HG03439 (cell line): Measurements from ENCODE around the gene KCTD18.
A peak's percentile ranks its signal among the peaks of the same experiment; 100 is the strongest.

ENCODE experiments used
- ATAC-seq: cut with Tn5 transposase; IDR thresholded peaks from one replicate; pipeline ENCODE4 v1.9.1; 2021; ENCODE audit warnings: mild to moderate bottlenecking, moderate library complexity; ENCODE audit not compliant: unreplicated experiment

The KCTD18 gene

GRCh38 chr2:200509612-200510433 is at the start of gene KCTD18:
Gene KCTD18 (minus strand): TSS chr2:200510068. CDS start chr2:200507016, 3,052 bp downstream.
- peak; percentile 99 for ATAC-seq

- no peak for ATAC-seq
Measured at GRCh38 chr2:200540793-200541192, 30.9 kb upstream of the KCTD18 start.

DNA sequence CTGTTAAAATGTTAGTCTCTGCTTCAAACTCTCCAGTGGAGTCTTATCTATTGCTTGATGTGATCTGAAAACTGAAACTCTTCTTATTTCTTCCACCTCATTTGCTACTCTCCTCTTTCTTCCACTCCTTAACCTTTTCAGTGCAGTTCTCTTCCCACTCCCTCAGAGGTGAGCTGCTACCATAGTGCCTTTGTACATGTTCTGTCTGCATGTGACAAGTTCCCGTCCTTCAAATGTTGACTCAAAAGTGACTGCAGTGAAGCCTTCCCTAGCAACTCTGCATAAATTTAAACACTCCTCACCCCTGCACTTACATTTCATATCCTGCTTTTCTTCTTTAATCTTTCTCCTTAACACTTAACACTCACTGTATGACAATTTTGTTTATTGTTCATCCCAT is 28.3 kb upstream of the KCTD18 start:
- ATAC-seq, result no peak

- no peak for ATAC-seq
Measured at GRCh38 chr2:200534572-200534971, 24.7 kb upstream of the KCTD18 start.

DNA sequence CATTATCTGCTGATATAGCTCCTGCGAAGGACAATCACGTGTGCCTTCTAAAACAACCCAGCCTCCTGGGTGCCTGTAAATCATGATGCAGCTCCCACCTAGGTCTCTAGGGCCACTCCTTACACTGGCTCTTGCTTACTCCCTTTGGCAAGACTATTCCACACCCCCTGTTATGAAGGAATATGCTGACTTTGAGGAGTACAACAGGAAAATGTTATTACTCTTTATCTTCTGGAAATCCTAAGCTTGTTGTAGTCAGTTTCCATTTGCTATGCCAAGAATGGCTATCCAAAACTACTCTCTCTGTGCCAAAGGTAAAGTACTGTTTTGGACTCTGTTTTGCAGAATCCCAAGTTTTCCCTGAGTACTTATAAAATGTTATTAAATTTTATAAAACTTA is 23.9 kb upstream of the KCTD18 start:
- ATAC-seq, result no peak

- no peak for ATAC-seq
Measured at GRCh38 chr2:200528228-200528627, 18.4 kb upstream of the KCTD18 start.

DNA sequence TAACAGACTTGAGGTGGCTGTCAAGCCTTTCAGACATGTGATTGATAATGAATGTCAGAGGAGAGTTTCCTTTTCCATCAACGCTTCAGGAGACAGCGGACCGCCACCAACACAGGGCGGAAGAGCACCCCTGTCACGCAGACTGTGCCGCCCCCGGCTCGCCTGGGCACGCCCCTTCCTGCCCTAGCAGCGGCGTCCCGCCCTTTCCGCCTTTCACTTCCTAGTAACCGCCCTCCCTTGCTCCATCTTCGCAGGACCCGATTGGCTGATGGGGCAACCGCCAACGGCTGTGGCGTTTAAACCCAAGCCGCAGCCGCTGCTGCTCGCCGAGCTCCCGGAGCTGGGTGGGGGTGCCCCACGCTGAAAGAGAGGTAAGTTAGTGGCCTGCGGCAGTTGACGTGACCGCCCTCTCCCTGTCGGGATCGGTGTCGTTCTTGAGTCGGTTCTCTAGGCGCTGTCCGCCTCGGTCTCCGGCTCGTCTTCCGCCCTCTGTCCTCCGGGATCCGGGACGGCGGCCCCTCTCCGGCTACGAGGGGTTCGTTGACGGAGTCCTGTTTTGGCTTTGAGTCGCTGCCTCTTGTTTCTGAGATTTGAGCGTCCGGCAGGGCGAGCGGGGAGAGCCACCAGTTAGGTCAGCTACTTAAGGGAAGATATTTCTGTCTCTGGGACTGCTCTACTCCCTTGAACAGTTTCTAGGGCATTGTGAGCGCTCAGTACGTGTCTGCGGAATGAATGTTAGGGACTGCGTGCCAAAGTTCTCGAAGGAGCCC is 16.2 kb upstream of the KCTD18 start, which contains the start of gene SGO2:
Gene SGO2 (plus strand): TSS at position 326 of the 770 bp plus-strand sequence. CDS start 6,769 bp downstream, outside the sequence.
- peak; percentile 99 for ATAC-seq

GRCh38 chr2:200525551-200525881 is 15.6 kb upstream of the KCTD18 start:
- ATAC-seq, result no peak

DNA sequence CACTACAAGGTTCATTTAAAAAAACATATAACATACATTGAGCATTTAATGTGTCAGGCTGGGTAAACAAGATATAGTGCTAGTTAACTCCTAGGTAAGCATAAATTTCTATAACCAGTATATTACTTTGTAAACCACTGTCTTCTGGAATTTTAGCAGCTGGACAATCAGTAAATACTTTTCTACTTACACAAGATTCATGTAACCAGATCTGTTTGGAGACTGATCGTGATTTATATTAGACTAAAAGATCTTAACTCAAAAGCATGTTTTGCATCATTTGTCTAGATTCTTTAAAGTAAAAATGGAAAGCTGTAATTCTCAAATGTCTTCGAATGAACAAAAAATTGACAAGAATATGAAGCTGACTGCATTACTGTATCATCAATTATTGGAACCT is 15.2 kb upstream of the KCTD18 start:
- no peak for ATAC-seq

DNA sequence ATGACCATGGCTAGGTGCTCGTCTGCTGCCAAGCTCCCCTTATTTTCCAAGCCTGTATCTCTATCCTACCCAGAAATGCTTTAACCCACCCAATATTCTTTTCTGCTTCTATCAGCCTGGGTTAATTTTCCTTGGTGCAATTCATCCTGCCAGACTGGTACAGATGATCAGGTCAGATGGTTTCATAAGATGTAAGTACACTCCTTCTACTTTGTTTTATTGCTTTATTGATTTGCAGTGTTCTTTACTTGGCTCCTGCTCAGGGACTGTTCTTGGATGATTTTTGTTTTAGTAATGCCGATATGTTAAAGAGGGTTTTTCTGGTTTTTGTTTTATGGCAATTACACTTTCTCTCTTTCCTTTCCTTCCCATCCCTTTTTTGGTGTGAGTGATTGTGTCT is 13.7 kb upstream of the KCTD18 start:
- ATAC-seq, result no peak

DNA sequence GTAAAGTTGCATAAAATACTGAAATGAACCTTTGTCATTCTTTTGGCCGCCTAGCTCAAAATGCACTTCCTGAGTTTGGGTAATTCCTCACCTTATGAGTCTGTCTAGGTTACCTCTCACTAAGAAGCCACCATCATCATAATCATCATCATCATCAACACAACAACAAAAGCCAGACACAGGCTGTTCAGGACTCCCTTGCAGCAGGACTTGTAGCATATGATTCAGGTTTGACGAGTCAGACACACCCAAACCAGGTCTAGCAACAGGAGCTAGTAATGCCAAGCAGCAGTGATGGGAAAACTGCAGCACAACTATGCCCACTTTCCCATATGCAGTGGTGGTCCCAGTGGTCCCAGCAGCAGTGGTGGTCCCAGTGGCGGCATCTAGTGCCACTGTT is 13.3 kb upstream of the KCTD18 start:
- no peak for ATAC-seq

- ATAC-seq, result no peak
Measured at GRCh38 chr2:200515155-200515554, 5.3 kb upstream of the KCTD18 start.

DNA sequence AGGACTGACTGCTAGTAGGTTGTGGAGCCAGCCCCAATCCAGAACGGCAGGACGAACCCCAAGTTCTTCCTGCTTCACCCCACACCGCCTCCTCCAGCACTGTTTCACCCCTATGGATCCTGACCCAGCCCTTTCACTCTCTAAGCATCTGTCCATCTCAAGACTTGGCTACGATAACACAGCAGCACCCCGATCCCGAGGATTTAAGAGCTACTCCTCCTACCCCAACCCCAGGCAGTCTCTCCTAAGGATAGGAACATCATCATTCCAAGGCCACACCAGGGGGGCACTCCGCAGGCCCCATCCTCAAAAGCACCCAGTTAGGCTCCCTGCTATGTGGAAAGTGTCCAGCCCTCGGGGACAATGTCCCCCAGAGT is 645 bp downstream of the KCTD18 start:
- ATAC-seq, result no peak

GRCh38 chr2:200507179-200507578 is 2.7 kb downstream of the KCTD18 start:
- no peak for ATAC-seq

DNA sequence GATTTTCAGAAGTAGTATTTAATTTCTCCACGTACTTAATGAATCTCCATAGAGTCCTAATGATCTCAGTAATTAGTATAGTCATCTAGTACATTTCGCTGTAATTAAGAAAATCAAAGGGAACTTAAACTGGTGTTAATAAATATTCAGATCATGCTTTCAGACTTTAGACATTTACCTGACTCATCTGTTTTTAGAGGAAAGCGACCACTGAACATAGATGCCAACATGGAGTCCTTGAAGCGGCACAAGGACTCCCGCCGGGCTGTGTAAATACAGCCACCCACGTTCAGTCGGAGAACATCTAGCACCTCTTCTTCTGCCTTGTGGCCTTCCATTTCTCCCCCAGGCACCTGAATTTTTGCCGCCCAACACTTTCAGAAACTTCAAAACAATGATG is 3.2 kb downstream of the KCTD18 start:
- ATAC-seq, result no peak

- ATAC-seq, result no peak
Measured at GRCh38 chr2:200502196-200502595, 7.7 kb downstream of the KCTD18 start.

DNA sequence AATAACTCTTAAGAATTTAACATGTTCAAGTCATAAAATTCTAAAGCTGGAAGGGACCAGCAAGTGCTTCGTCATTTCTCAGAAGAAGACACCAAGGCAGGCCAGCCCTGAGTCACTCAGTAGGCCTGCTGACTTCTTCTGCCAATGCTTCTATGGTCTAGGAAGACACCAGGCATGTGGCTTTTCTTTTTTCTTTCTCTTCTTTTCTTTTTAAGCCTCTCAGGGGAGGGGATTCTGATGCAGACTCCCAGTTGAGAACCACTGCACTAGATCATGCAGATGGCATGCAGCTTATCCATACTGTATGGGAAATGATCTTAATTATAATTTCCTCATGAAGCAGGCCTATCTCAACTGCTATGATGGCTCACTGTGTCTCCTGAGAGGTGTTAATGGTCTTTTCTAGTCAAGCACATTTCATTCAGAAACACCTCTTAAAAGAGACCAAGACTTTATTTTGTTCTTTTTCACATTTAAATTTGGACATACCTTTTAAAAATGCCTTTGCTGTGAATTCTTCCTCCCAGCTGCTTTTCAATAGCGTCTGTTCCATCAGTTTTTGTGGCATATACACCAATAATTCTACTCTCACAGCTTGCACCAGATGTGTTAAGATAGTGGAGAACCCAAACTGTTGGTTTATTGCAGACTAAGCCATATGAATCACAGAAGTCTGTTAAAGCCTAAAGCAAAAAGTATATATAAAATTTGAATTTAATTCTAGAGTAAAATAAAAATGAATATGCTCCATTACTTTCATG is 11.3 kb downstream of the KCTD18 start:
- ATAC-seq, result no peak

- no peak for ATAC-seq
Measured at GRCh38 chr2:200496696-200497095, 13.2 kb downstream of the KCTD18 start.

DNA sequence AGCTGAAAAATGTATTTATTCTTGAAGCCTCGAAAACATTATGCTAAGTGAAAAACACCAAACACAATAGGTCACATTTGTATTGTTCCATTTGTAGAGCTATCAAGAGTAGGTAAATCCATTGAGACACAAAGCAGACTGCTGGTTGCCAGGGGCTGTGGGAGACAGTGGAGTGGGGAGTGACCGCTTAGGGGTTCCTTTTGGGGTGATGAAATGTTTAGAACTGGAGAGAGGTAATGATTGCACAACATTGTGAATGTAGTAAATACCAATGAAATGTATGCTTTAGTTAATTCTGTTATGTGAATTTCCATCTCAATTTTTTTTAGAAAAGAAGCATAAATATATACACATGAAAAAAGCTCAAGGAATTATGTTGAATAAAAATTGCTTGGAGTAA is 15.8 kb downstream of the KCTD18 start:
- ATAC-seq, result no peak

DNA sequence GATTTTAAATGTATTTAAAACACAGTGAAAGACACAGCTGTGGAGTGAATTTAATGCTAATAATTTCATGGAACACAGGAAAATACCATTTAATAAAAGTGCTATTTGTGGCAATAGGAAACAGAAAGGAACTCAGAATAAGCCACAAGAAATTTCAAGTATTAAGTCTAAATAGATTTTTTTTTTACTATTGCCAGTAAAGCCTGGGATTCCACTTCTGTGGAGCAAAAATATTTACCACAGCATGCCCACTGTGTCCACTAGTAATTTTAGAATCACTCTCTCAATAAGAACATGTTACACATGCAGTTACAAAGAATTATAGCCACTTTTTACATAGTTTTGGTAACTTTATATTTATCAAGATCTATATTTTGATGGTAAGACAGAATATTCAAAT is 17.2 kb downstream of the KCTD18 start:
- ATAC-seq, result no peak

DNA sequence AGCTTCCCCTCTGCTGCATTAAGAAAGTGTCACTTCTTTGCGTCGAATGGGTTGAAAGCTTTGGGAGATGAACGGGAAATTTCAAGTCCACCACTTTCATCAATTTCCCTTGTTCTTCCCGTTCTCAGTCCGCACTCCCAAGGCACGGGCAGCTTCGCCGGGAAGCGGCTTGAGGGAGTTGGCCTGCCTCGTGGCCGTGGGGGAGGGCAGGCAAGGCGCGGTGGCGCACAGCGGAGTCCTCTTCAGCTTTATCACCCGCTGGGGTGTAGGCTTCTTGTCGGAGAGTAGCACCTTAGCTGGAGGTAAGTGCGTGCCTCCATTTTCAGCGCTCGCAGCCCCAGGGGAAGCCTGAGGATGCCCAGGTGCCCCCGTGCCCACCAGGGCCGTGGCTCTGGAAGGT is 19.9 kb downstream of the KCTD18 start:
- ATAC-seq, result no peak

DNA sequence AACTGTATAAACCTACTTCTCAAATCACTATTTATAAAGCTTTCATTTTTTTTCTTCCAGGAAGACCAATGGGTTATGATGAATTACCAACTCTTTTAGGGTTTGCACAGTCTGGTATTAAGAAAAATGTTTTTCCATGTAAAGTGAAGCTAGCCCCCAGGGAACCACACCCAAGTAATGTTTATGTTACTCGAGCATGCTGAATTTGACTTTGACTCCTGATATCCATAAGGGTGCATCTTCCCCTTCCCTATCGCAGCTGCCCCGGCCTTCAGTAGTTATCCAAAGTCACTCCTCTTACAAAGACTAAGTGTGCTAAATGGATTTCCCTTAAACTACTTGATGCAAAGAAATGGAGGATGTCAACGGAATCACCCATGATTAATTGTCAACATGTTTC is 21.7 kb downstream of the KCTD18 start:
- ATAC-seq, result no peak
